AG09309 (cell line): ENCODE data around the gene ZW10.
"Not testable (repeated sequence)": the region's sequence is repeated elsewhere in the genome, so short reads cannot be mapped to it uniquely, and the experiment has no call there.

ENCODE experiments used
- DNase-seq: peaks from one replicate; pipeline ENCODE4 v3.0.0-alpha.2; 2010; ENCODE audit warnings: low read depth
- H3K4me3 ChIP-seq: 2 replicates; pipeline ENCODE4 v1.5.1; 2011; ENCODE audit warnings: mild to moderate bottlenecking, low read depth, low read length, moderate library complexity; ENCODE audit not compliant: control insufficient read depth
- CTCF ChIP-seq: IDR thresholded peaks from 2 replicates; pipeline ENCODE4 v1.5.1; 2011; ENCODE audit warnings: mild to moderate bottlenecking, low read depth, low read length, inconsistent platforms; ENCODE audit not compliant: insufficient read depth, control insufficient read depth; ENCODE audit errors: missing control alignments

ZW10 gene

GRCh38 chr11:113722221-113722620, 51.3 kb downstream of the ZW10 start:
- TF ChIP-seq CTCF, result no peak
- no peak for DNase-seq
- H3K4me3 ChIP-seq, result no peak overlapping the region

- peak; percentile 10 for DNase-seq
- TF ChIP-seq CTCF, result no peak
Measured at GRCh38 chr11:113721462-113722066, 51.9 kb downstream of the ZW10 start.

GRCh38 chr11:113720478-113720877, 53.0 kb downstream of the ZW10 start:
- not testable (repeated sequence) for H3K4me3 ChIP-seq, DNase-seq

More at GRCh38 chr11:113721462-113722066, 51.9 kb downstream of the ZW10 start:
- H3K4me3 ChIP-seq, result no peak overlapping the region

GRCh38 chr11:113715882-113716625, 57.4 kb downstream of the ZW10 start:
- H3K4me3 ChIP-seq, result no peak overlapping the region
- no peak for DNase-seq
- no peak for TF ChIP-seq CTCF

GRCh38 chr11:113715273-113715672, 58.2 kb downstream of the ZW10 start:
- no peak for TF ChIP-seq CTCF
- H3K4me3 ChIP-seq, result no peak overlapping the region
- no peak for DNase-seq

GRCh38 chr11:113710989-113711388, 62.5 kb downstream of the ZW10 start:
- no peak overlapping the region for H3K4me3 ChIP-seq
- DNase-seq, result no peak
- no peak for TF ChIP-seq CTCF

- no peak for DNase-seq
- TF ChIP-seq CTCF, result no peak
- no peak within 1 kb of the TSS for H3K4me3 ChIP-seq
Measured at GRCh38 chr11:113705871-113706655, 67.4 kb downstream of the ZW10 start, which contains the start of gene TMPRSS5. TMPRSS5 (minus strand) TSS chr11:113706308; CDS start chr11:113706224, 84 bp downstream.

- not testable (repeated sequence) for H3K4me3 ChIP-seq, DNase-seq
Measured at GRCh38 chr11:113703551-113703950, 69.9 kb downstream of the ZW10 start.
